Measurements from ENCODE around the gene RGS19.

Gene RGS19

GRCh38 chr20:64057628-64058498 is 21.5 kb downstream of the RGS19 start:
- Mint-ChIP-seq H3K27ac (no peak overlapping the region), H3K4me3 (no peak overlapping the region), H3K9me3 (no peaks in the 10 kb centered on the region), H3K4me1 (peaks cover 49% of the 10 kb centered on the region), H3K27me3 (ENCODE audit: low read depth, poor library complexity) (peaks cover 11% of the 10 kb centered on the region), H3K36me3 (ENCODE audit: low read depth) (no peaks in the 10 kb centered on the region)
- TF ChIP-seq CTCF (IDR thresholded peaks at IDR 0.05), result peak; percentile 85
- DNase-seq, result peak; percentile 90

- H3K4me1 Mint-ChIP-seq, result peaks cover 43% of the 10 kb centered on the region
- no peak overlapping the region for H3K27ac Mint-ChIP-seq
- no peaks in the 10 kb centered on the region for H3K36me3 Mint-ChIP-seq (ENCODE audit: low read depth)
- TF ChIP-seq CTCF (IDR thresholded peaks at IDR 0.05), result no peak
- H3K4me3 Mint-ChIP-seq, result no peak overlapping the region
- H3K27me3 Mint-ChIP-seq (ENCODE audit: low read depth, poor library complexity), result peaks cover 16% of the 10 kb centered on the region
- H3K9me3 Mint-ChIP-seq, result no peaks in the 10 kb centered on the region
- DNase-seq, result no peak
Observed at GRCh38 chr20:64056889-64057627, 22.3 kb downstream of the RGS19 start.

GRCh38 chr20:64056639-64056888 is 22.8 kb downstream of the RGS19 start:
- Mint-ChIP-seq H3K27me3 (ENCODE audit: low read depth, poor library complexity) (peaks cover 21% of the 10 kb centered on the region), H3K4me3 (no peak overlapping the region), H3K9me3 (no peaks in the 10 kb centered on the region), H3K27ac (no peak overlapping the region), H3K4me1 (peaks cover 41% of the 10 kb centered on the region), H3K36me3 (ENCODE audit: low read depth) (no peaks in the 10 kb centered on the region)
- no peak for TF ChIP-seq CTCF (IDR thresholded peaks at IDR 0.05)
- DNase-seq, result no peak

- Mint-ChIP-seq H3K9me3 (no peaks in the 10 kb centered on the region), H3K27ac (no peak overlapping the region), H3K4me1 (peaks cover 41% of the 10 kb centered on the region), H3K36me3 (ENCODE audit: low read depth) (no peaks in the 10 kb centered on the region), H3K4me3 (no peak overlapping the region), H3K27me3 (ENCODE audit: low read depth, poor library complexity) (peaks cover 24% of the 10 kb centered on the region)
- DNase-seq, result no peak
- TF ChIP-seq CTCF (IDR thresholded peaks at IDR 0.05), result no peak
Observed at GRCh38 chr20:64055893-64056638, 23.3 kb downstream of the RGS19 start.

GRCh38 chr20:64055396-64055892 is 23.9 kb downstream of the RGS19 start:
- no peak for TF ChIP-seq CTCF (IDR thresholded peaks at IDR 0.05)
- peaks cover 41% of the 10 kb centered on the region for H3K4me1 Mint-ChIP-seq
- no peaks in the 10 kb centered on the region for H3K9me3 Mint-ChIP-seq
- H3K4me3 Mint-ChIP-seq, result no peak overlapping the region
- H3K27ac Mint-ChIP-seq, result no peak overlapping the region
- no peak for DNase-seq
- H3K27me3 Mint-ChIP-seq (ENCODE audit: low read depth, poor library complexity), result peaks cover 30% of the 10 kb centered on the region
- no peaks in the 10 kb centered on the region for H3K36me3 Mint-ChIP-seq (ENCODE audit: low read depth)

Measured in nephron progenitor cell (in vitro differentiated cells).